ELR (cell line): Measurements from ENCODE around the gene GALNT14.
"Not testable (repeated sequence)": the region's sequence is repeated elsewhere in the genome, so short reads cannot be mapped to it uniquely, and the experiment has no call there.

Experiments
- DNase-seq: peaks from one replicate; pipeline ENCODE4 v3.0.0-alpha.2; 2015; ENCODE audit warnings: low read depth

The GALNT14 gene

DNA sequence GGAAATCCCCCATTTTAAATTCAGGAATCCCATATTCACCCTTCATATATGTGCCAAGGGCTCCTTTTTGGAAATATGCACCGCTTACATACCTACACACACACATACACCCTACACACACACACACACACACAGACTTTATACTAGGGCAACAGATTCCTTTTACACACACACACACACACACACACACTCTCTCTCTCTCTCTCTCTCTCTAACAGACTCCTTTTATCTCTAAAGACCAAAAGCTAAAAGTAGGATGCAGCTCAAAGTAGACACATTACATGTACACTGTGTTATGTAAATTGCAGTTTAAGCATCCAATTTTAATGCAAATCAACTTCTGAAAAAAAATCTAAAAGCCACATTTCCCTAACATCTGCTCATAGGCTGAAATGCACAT lies 200.0 kb downstream of the GALNT14 start:
- DNase-seq = no peak

DNA sequence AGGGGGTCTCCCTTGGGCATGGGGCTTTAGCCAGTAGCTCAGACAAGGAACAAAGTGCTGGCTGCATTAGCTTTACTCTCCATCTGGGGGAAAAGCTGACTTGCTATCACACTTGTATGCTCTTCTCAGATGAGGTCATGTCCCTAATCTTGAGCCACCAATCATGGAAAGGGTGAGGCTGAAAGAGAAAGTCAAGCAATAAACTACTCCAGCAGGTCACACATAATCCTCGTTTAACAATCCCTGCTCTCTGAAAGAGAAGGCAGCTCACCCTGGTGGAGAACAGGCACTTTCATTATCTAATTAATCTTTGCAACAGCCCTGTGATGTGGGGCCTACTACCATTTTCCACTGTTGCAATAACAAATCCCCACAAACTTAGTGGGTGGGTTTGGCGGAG lies 201.3 kb downstream of the GALNT14 start:
- no peak for DNase-seq

DNA sequence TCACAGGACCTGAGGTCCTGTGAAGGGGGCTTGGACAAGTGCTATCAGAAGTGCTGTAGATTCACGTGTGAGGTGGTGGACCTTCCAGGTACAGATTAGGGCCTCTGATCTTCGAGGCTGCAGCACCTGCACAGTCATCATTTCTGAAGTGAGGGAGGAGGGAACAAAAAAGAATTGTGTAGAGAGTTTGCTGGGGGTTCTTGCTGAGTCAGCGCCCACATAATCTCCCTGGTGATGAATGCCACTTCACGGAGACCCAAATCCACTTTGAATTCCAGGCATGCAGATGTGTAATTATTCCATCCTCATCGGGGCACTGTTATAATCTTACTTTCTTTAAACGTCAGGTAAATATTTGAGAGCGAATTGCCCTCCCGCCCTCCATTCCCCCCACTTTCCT lies 202.4 kb downstream of the GALNT14 start:
- DNase-seq = no peak

DNA sequence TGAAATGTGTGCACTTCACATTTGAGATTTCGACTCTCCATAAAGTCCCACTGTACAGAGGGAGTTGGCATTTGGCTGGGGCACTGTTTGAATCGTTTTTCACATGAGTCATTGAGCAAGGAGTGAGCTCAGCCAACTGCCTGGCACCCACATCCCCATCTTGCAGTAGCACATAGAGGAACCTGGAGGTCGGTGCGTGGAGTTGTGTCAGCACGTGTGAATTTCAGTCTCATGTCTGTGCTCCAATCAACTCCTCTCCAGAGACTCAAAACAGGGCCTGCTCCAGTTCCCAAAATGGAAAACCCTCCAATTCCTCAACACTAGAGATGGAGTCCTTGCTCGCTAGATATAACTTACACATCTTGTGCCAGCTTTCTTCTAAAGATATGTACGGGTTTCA lies 204.2 kb downstream of the GALNT14 start:
- no peak for DNase-seq

DNA sequence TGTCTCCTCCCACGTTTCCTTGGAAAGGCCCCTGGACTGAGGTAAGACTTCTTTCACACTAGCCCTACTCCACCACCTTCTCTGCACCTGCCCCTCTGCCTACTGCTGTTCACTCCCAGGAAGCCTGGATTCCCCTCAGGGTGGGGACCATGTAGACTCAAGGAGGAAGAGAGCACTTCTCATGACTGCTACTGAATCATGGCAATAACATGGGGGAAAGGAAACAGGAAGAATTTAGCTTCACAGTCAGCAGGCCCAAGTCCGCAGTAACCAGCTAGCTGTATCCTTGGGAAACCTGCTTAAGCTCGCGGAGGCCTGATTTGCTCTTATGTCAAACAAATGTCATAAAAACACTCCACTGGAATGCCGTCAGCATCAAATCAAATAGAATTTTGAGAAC lies 204.7 kb downstream of the GALNT14 start:
- DNase-seq = no peak

DNA sequence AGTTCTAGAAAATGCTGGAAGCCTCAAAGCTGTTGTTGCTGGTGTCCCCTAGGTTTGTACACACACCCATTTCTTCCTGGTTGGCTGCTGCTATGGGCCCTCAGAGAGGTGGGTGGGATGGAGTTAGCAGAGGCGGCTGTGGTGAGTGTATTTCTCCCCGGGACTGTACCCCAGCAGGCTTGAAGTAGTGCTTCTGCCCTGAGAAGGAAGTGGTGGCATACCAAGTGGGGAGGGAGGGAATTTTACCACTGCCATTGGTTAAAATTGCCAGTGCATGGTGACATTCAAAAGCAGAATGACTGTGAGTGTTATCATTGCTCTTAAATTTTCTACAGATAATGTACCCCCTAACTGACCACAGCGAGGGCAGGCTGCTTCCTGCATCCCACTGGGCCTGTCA lies 205.4 kb downstream of the GALNT14 start:
- no peak for DNase-seq

DNA sequence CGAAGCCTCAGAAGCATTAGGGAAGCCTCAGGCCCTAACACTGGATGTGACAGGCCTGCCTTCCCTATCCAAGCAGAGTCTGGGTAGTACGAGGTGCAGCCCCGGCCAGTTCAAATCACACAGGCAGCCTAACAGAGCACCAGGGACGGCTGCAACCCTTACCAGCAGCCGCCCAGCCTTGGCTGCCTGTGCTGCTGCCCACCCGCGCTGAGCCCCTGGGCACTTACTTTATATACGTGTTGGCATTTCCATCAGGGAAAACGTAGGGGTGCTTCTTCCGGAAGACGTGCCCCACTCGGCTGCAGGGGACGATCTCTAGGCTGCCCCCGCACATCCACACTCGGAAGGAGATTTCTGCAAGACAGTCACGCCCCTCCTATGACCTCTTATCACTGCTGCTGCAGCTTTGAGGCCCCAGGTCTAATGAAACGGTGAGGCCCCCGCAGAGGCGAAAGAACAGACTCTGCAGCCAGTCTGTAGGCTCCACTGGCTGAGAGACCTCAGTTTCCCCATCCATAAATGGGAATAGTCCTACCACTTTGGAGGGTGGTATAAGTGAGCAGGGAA lies 206.3 kb downstream of the GALNT14 start:
- no peak for DNase-seq

DNA sequence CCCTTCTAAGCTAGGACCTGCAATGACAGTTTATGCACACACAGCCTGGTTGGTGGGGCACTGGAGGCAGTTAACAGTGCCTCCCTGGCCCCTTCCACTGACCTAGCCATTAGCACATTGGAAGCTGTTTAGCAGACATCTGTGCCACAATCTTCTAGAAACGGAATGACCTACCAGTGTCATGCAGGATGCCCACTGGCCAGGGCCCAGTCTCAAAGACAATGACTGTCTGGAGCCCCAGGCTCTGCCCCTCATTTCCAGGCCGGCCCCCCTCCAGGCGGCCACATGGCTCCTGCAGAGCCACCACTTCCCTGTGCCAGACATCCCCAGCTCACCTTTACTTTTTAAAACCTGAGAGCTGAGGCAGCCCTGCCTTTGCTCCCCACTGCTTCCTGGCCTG lies 207.5 kb downstream of the GALNT14 start:
- no peak for DNase-seq

DNA sequence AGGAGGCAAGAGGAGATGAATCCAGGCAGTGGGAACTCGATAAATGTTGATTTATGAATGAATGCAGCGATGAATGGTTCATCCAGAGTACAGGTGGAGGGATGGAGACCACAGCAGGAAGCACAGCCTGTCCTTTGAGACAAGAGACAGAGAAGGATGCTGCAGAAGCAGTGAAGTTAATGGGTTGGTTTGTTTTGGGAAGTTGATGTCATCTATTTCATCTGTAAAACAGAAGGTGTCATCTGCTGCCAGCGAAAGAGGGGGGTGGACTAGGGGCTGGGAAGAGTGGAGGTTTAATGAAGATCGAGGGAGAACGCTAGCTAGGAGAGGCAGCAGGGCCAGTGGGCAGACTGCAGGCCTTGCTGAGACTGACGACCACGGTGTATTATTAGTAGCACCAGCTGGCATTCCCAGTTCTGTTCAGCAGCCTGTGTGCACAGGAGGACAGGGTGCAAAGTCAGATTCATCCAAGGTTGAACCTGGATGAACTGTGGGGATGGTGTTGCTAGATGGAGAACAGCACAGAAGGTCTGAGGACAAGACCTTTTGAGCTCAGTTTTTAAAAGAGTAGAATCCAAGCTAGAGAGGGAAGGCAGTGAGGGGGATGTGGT lies 210.7 kb downstream of the GALNT14 start:
- no peak for DNase-seq

DNA sequence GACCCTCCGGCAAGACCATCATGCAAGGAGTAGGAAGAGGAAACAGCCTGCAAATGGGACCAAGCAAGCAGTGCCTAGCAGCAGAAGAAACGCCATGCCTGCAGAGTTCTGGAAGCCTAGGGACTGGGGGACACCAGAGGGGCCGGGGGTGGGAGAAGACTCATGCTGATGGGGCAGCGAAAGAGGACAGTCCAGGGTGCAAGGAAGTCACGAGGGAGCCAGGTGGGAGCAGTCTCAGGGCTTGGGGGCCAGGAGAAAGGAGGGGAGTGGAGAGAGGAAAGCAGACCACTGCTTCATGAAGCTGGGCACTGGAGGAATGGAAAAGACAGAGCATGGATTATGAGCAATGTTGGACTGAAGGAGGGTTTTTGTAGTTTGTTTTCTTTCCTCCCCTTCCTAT lies 211.6 kb downstream of the GALNT14 start:
- DNase-seq = no peak

DNA sequence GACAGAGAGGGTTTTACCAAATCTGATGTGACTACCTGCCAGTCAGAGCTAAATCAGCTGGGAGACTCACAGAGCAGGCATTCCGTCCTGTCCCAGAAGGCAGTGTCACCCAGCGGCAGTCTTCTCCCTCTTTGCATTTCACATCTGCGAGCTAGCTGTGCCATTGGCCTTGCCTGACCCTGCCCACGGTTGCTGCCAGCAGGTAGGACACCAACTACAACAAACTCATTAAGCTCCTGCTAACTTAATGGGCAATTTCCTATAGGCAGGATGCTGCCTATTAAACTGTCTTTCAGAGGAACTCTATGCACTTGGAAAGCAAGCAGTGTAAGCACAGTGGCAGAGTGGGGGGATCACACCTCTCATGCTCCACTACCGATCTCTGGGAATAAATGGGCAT lies 214.6 kb downstream of the GALNT14 start:
- no peak for DNase-seq

DNA sequence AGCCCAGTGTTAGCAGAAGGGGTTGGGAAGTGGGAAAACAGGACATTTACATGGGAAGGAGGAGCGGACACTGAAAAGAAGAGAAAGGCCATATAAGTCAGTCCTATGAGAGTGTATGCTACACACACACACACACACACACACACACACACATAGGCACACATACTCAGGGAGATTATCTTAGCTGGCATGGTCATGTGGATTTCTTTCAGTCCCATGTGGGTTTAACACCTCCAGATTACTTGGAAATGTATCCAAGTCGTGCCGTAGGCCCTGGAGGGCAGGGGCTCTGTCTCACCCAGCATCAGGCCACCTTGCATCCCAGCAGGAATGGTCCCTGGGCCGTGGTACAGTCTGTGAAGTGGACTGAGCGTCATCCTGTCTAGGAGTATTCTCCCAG lies 217.7 kb downstream of the GALNT14 start:
- no peak for DNase-seq

DNA sequence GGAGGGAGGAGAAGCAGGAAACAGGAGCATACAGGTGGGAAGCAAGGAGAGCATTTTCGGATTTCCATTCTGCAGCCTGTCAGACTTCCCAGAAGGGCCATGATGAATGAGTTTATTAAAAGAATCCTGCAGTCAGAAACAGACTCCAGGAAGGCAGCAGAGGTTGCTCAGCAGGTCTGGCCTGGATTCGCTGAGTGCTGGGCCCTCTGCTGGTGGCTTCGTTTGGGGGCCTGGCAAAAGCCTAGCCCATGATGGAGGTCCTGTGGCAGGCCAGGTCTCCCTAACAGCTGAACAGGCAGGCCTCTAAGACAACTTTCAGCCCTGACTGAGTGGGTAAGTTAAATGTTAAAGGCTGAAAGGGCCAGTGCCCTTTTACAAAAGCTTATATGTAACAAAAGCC lies 222.8 kb downstream of the GALNT14 start:
- peak; percentile 5 for DNase-seq

DNA sequence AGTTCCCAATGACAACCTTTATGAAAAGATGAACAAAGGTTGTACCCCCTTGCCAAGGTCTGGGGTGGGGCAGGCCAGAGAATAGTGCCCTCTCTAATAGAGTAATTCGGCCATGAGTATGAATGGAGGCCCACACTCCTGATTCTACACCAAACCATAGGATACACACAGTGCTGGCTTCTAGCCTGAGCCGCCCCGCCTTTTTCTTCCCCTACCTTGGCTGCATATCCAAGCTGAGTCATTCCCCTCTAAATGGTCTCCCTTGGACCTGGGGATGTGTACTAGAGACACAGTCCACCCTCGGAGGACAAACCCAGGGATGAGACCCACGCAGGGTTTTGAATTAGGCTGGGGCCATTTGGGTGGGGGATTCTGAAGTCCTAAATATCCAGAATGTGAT lies 223.8 kb downstream of the GALNT14 start:
- no peak for DNase-seq

DNA sequence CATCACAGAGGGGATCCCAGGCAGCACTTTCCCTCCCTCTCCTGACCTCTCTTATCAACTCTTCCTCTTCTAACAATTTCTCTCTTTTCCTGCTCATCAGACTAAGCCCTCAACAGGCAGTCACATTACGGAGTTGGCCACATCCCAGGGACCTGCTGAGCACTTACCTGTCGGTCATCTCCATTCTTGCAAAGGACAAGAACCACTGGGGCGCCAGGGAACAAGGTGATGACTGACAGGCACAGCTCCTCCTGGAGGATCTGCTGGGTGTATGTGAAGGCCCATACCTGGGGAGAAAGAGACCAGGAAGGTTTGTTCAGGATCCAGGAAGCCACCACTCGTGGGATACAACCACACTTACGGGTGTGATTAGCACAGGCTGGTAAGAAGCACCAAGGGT lies 226.2 kb downstream of the GALNT14 start:
- no peak for DNase-seq

DNA sequence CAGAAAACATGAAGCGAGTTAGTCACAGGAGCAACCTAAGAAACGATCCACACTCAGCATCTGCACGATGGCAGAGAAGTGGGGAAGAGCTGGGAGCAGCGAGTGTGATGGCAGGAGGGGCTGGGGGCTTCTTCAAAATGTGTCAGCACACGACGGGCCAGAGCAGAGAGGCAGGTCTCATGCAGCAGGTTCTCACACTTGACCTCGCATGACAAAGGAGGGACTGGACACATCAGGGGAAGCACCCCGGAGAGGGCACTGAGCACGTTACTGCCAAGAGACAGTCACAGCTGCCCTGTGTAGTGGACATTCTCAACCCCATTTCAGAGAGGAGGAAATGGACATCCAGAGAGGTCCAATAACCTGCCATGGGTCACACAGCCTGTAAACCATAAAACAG lies 226.9 kb downstream of the GALNT14 start:
- DNase-seq = no peak

DNA sequence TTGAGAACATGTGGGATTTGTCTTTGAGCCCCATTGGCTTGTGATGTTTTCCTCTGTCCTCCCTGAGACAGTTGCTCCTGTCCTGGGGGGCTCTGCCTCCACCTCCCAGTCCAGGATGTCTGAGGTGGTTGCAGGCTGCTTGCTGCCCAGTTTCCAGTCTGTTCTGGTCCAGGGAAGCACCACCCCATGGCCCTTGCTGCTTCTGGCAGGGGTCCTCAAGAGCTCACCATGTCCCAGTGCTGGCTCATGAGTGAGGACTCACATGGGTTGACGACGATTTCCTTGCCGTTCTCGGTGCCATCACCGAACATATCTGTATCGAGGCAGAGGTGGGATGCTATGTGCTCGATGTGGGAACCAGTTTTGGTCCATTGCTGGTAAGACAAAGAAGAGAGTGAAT lies 227.6 kb downstream of the GALNT14 start:
- no peak for DNase-seq

DNA sequence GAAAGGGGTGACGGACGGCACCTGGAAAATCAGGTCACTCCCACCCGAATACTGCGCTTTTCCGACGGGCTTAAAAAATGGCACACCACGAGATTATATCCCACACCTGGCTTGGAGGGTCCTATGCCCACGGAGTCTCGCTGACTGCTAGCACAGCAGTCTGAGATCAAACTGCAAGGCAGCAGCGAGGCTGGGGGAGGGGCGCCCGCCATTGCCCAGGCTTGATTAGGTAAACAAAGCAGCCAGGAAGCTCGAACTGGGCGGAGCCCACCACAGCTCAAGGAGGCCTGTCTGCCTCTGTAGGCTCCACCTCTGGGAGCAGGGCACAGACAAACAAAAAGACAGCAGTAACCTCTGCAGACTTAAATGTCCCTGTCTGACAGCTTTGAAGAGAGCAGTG lies 233.8 kb downstream of the GALNT14 start:
- DNase-seq = not testable (repeated sequence)

DNA sequence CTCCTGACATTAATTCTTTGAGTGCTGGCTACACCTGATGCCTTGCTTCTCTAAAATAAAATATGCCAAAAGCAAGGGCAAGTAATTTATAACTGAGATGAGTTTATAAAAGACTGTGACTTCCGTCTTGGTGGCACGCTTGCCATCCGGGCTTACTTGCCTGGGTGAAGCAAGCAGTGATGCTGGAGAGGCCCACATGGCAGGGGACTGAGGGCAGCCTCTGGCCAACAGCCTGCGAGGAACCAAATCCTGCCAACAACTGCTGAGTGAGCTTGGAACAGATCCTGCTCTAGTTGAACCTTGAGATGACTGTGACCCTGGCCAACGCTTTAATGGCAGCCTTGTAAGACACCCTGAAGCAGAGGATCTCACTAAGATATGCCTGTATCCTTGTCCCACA lies 234.9 kb downstream of the GALNT14 start:
- DNase-seq = no peak

DNA sequence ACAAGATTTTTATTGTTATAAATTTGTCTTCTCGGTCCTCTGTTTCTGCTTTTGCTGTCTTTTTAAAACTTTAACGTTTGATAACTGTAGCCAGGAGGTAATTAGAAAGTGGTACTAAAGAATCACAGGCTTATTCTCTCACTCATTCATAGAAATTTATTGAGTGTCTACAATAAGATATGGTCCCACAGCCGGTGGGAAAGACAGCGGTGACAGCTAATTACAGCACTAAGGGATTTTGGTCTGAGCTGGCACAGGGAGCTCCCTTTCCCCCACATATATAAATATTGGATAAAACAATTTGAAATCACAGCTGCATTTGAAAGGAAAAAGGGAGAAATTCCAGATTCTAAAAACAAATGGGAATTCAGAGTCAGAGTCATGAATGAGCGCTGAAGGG lies 237.9 kb downstream of the GALNT14 start:
- no peak for DNase-seq

DNA sequence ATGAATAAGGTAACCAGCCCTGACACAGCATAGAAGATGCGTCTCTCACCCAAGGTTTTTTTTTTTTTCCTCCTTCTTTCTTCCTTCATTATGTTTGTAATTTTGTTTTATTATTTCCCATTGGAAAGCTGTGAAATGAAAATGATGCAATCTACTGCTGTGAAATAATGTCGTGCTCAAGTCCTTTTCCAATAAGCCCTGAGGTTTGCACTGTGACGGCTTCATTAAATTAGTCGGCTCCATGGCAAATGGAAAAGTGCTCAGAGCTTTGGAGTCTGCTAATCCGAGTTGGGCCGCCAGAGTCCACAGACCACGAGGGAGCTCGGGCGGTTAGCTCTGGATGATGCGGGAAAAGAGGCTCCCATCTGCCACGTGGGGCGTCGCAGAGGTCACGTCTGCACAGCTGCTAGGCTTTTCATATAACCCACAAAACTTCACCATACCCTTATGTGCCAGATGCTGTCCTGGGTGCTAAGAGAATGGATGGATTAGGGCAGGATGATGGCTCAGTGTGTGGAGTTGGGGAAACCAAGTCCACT lies 238.7 kb downstream of the GALNT14 start:
- no peak for DNase-seq

DNA sequence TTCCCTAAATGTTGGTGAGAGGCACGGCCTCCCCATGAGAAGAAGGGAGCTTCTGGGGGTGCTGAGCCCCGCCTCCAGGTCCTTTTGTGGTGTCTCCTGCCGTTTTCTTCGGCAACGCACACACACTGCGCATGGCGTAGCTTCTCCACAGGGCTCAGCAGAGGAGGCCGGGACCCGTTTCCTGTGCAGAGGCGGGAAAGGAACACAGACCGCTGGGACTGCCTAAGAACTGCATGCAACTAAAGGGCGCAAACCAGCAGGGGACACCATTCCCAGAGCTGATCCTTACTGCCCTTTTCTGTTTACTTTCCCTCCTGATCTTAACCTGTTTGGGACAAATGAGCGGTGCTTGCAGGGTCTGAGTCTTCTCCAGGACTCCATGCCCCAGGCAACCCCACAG lies 240.7 kb downstream of the GALNT14 start:
- no peak for DNase-seq

DNA sequence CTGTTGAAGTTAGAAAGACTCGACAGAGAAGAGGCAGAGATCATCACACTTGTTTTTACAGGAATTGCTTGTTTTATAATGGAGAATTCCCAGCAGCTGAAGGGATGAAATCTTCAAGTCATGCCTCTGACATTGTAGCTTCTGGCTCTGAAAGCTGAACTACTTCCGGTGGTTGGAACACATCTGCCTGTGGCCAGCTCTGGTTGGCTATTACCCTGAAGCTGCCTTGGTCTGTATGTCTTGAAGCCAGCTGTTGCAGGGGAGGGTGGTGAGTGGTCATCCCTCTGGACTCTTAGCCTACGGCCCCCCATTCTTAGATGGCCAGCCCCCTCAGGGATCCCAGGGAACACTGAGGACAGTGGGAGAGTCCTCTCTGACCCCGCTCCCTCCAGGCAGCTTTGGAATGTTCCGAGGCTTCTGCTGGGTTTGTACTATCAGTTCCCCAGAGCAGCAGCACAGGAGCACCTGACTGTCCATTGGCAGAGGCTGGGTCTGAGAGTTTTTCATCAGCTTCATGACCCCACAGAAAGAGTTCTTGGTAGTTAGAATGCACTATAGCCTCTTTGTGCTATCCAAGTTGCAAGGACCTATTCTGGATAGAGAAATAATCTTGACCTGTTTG lies 243.6 kb downstream of the GALNT14 start:
- DNase-seq = no peak
